Astrocyte (in vitro differentiated cells and primary cell): ENCODE results near the gene CCSER2. TPM values are rescaled to one million over a fixed set of nuclear protein-coding genes. Genes with fewer than 3 reads are reported as not detected.
A peak's percentile ranks its signal among the peaks of the same experiment; 100 is the strongest.
"Not testable (repeated sequence)": the region's sequence is repeated elsewhere in the genome, so short reads cannot be mapped to it uniquely, and the experiment has no call there.

Source experiments
- DNase-seq: peaks from one replicate; pipeline ENCODE4 v3.0.0-alpha.2; 2010; ENCODE audit warnings: low read depth
- FAIRE-seq: peaks from 2 replicates; lab custom pipeline; 2011; peaks lifted over from hg19 to GRCh38; lab: Jason Lieb, UNC
- H2AFZ ChIP-seq: 2 replicates; pipeline ENCODE4 v1.6.0; 2012; ENCODE audit warnings: low read depth, low read length, inconsistent platforms
- H3K27ac ChIP-seq: 2 replicates; pipeline ENCODE4 v1.5.1; 2011; ENCODE audit warnings: low read depth, low read length, inconsistent platforms
- H3K27me3 ChIP-seq: 2 replicates; pipeline ENCODE4 v1.6.0; 2011; ENCODE audit warnings: low read length, inconsistent platforms; ENCODE audit not compliant: insufficient read depth
- H3K36me3 ChIP-seq: 2 replicates; pipeline ENCODE4 v1.5.1; 2011; ENCODE audit warnings: low read length, inconsistent platforms; ENCODE audit not compliant: insufficient read depth
- H3K4me1 ChIP-seq: 2 replicates; pipeline ENCODE4 v1.5.1; 2011; ENCODE audit warnings: low read length, inconsistent platforms; ENCODE audit not compliant: insufficient read depth
- H3K4me2 ChIP-seq: 2 replicates; pipeline ENCODE4 v1.6.0; 2012; ENCODE audit warnings: low read length, inconsistent platforms
- H3K4me3 ChIP-seq: 2 replicates; pipeline ENCODE4 v1.5.1; 2011; ENCODE audit warnings: low read depth, mild to moderate bottlenecking, low read length, inconsistent platforms; ENCODE audit not compliant: insufficient read depth
- H3K79me2 ChIP-seq: 2 replicates; pipeline ENCODE4 v1.6.0; 2012; ENCODE audit warnings: mild to moderate bottlenecking, low read length, inconsistent platforms; ENCODE audit not compliant: insufficient read depth
- H3K9ac ChIP-seq: 2 replicates; pipeline ENCODE4 v1.6.0; 2012; ENCODE audit warnings: mild to moderate bottlenecking, low read length, inconsistent platforms
- H3K9me3 ChIP-seq: 2 replicates; pipeline ENCODE4 v1.5.1; 2012; ENCODE audit warnings: low read depth, mild to moderate bottlenecking, low read length, inconsistent platforms; ENCODE audit not compliant: insufficient read depth
- H4K20me1 ChIP-seq: 2 replicates; pipeline ENCODE4 v1.6.0; 2012; ENCODE audit warnings: low read length, inconsistent platforms; ENCODE audit not compliant: insufficient read depth
- H3K27ac Mint-ChIP-seq: one replicate; pipeline ENCODE4 v1.8.0; 2021; ENCODE audit warnings: mild to moderate bottlenecking, mixed read lengths; ENCODE audit not compliant: unreplicated experiment
- H3K27me3 Mint-ChIP-seq: one replicate; pipeline ENCODE4 v1.8.0; 2021; ENCODE audit warnings: low read depth, mixed read lengths; ENCODE audit not compliant: unreplicated experiment
- H3K36me3 Mint-ChIP-seq: one replicate; pipeline ENCODE4 v1.8.0; 2021; ENCODE audit warnings: low read depth, mixed read lengths; ENCODE audit not compliant: unreplicated experiment
- H3K4me1 Mint-ChIP-seq: one replicate; pipeline ENCODE4 v1.8.0; 2021; ENCODE audit warnings: low read depth, mixed read lengths; ENCODE audit not compliant: unreplicated experiment
- H3K4me3 Mint-ChIP-seq: one replicate; pipeline ENCODE4 v1.8.0; 2021; ENCODE audit warnings: mild to moderate bottlenecking, moderate library complexity, mixed read lengths; ENCODE audit not compliant: unreplicated experiment
- H3K9me3 Mint-ChIP-seq: one replicate; pipeline ENCODE4 v1.8.0; 2021; ENCODE audit warnings: mild to moderate bottlenecking, mixed read lengths; ENCODE audit not compliant: unreplicated experiment
- EZH2 ChIP-seq: IDR thresholded peaks from 2 replicates; pipeline ENCODE4 v1.6.1; 2012; ENCODE audit warnings: mild to moderate bottlenecking, low read length, inconsistent platforms; ENCODE audit not compliant: insufficient read depth
- total RNA-seq: library from RNA; stranded (reverse); gene quantifications from 2 replicates; pipeline ENCODE4 v1.2.1, GENCODE V29; 2021
- TF ChIP-seq, protein P1 (sequence below): IDR thresholded peaks from 2 replicates; pipeline ENCODE4 v1.5.1; 2011; ENCODE audit warnings: low read depth, mild to moderate bottlenecking, inconsistent platforms, low read length, moderate library complexity; ENCODE audit not compliant: insufficient read depth

CCSER2 gene
- total RNA-seq, 1 donor from 2014 or later: 100 TPM

GRCh38 chr10:84344526-84344925, 16.1 kb downstream of the CCSER2 start:
- no peaks in the 10 kb centered on the region for H3K36me3 ChIP-seq
- Mint-ChIP-seq H3K36me3 (peaks cover 4% of the 10 kb centered on the region), H3K27me3 (no peaks in the 10 kb centered on the region), H3K4me3 (no peak overlapping the region), H3K9me3 (peaks cover 2% of the 10 kb centered on the region), H3K4me1 (peaks cover 28% of the 10 kb centered on the region), H3K27ac (no peak overlapping the region)
- peaks cover 13% of the 10 kb centered on the region for H3K4me1 ChIP-seq
- H3K79me2 ChIP-seq: peaks cover 72% of the 10 kb centered on the region
- DNase-seq (no peak), FAIRE-seq (no peak)
- no peaks in the 10 kb centered on the region for H3K27me3 ChIP-seq
- no peak overlapping the region for H3K4me3 ChIP-seq
- no peak overlapping the region for H3K9ac ChIP-seq
- no peaks in the 10 kb centered on the region for H3K9me3 ChIP-seq
- H3K4me2 ChIP-seq: no peak overlapping the region
- H4K20me1 ChIP-seq: peaks cover 46% of the 10 kb centered on the region
- no peak for TF ChIP-seq EZH2
- TF ChIP-seq, protein P1, sequence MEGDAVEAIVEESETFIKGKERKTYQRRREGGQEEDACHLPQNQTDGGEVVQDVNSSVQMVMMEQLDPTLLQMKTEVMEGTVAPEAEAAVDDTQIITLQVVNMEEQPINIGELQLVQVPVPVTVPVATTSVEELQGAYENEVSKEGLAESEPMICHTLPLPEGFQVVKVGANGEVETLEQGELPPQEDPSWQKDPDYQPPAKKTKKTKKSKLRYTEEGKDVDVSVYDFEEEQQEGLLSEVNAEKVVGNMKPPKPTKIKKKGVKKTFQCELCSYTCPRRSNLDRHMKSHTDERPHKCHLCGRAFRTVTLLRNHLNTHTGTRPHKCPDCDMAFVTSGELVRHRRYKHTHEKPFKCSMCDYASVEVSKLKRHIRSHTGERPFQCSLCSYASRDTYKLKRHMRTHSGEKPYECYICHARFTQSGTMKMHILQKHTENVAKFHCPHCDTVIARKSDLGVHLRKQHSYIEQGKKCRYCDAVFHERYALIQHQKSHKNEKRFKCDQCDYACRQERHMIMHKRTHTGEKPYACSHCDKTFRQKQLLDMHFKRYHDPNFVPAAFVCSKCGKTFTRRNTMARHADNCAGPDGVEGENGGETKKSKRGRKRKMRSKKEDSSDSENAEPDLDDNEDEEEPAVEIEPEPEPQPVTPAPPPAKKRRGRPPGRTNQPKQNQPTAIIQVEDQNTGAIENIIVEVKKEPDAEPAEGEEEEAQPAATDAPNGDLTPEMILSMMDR: no peak
- no peak overlapping the region for H2AFZ ChIP-seq
- H3K27ac ChIP-seq: no peak overlapping the region

- Histone ChIP-seq H3K4me1 (peaks cover 13% of the 10 kb centered on the region), H4K20me1 (peaks cover 30% of the 10 kb centered on the region), H3K79me2 (peaks cover 74% of the 10 kb centered on the region)
- H3K36me3 Mint-ChIP-seq, H3K4me2 ChIP-seq, H2AFZ ChIP-seq, H3K36me3 ChIP-seq, H3K4me3 Mint-ChIP-seq, H3K9ac ChIP-seq, H3K27ac ChIP-seq, H3K27me3 Mint-ChIP-seq, H3K9me3 ChIP-seq, DNase-seq, FAIRE-seq, H3K4me3 ChIP-seq, H3K27me3 ChIP-seq, H3K9me3 Mint-ChIP-seq: not testable (repeated sequence)
- Mint-ChIP-seq H3K4me1 (peaks cover 21% of the 10 kb centered on the region), H3K27ac (peak overlapping the region; percentile 12)
Measured at GRCh38 chr10:84347575-84348002, 19.2 kb downstream of the CCSER2 start.

DNA sequence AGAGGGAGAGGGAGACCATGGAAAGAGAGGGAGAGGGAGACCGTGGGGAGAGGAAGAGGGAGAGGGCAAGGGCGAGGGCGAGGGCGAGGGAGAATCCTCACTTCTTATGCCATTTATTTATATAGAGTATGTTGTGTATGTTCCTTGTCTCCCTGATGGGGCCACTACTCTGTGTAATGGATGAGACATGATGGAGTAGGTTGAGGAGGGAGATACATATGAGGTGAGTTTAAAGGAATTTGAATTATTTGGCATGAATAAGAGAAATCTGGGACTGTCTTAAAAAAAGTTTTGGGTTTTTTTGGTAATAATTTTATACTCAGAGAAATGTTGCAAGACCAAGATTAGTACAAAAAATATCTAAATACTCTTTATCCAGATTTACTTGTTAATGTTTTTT, 20.1 kb downstream of the CCSER2 start:
- Histone ChIP-seq H4K20me1 (peaks cover 31% of the 10 kb centered on the region), H3K27me3 (no peaks in the 10 kb centered on the region), H3K9ac (peak overlapping the region; percentile 52), H3K9me3 (no peaks in the 10 kb centered on the region), H3K4me2 (peak overlapping the region; percentile 60), H3K4me3 (no peak overlapping the region), H2AFZ (no peak overlapping the region), H3K4me1 (peaks cover 13% of the 10 kb centered on the region), H3K36me3 (no peaks in the 10 kb centered on the region), H3K79me2 (peaks cover 74% of the 10 kb centered on the region), H3K27ac (peak overlapping the region; percentile 85)
- Mint-ChIP-seq H3K4me3 (peak overlapping the region; percentile 50), H3K4me1 (peaks cover 21% of the 10 kb centered on the region), H3K27me3 (no peaks in the 10 kb centered on the region), H3K27ac (peak overlapping the region; percentile 58), H3K36me3 (peaks cover 4% of the 10 kb centered on the region), H3K9me3 (peaks cover 2% of the 10 kb centered on the region)
- FAIRE-seq (no peak), DNase-seq (peak; percentile 78)
- TF ChIP-seq EZH2: no peak
- TF ChIP-seq, protein P1: no peak
